Pancreas (tissue), 10 donors: ENCODE measurements around the gene TMEM237. TPM values are rescaled to one million over a fixed set of nuclear protein-coding genes. Genes with fewer than 3 reads are reported as not detected.

ENCODE experiments used
- ATAC-seq, 4 donors: fragments of 200-7000 bp; cut with Tn5 transposase; one replicate each; pipeline versions ENCODE4 v1.8.0 to v1.9.1; 2020; ENCODE audit warnings: mild to moderate bottlenecking in 4 of 4, moderate library complexity in 4 of 4
- DNase-seq, 6 donors: peaks; one replicate each; pipeline ENCODE4 v3.0.0-alpha.2; 2020
- FAIRE-seq: peaks from 2 replicates; lab custom pipeline; 2012; peaks lifted over from hg19 to GRCh38; lab: Jason Lieb, UNC
- H3K27ac ChIP-seq, 4 donors: fragments of 200-600 bp; sonication (generic); 1 replicate in 3 of 4; 2 replicates in 1 of 4; pipeline versions ENCODE4 v1.5.0 to v1.8.0; 2020
- H3K27me3 ChIP-seq, 4 donors: fragments of 200-600 bp; one replicate each; pipeline ENCODE4 v1.8.0; 2021
- H3K36me3 ChIP-seq, 3 donors: fragments of 200-600 bp; sonication (generic) in 1 of 3; one replicate each; pipeline versions ENCODE4 v1.5.0 to v1.8.0; 2020 to 2021
- H3K4me1 ChIP-seq, 3 donors: fragments of 200-600 bp; one replicate each; pipeline ENCODE4 v1.8.0; 2021
- H3K4me3 ChIP-seq, 4 donors: fragments of 200-600 bp; sonication (generic) in 2 of 4; one replicate each; pipeline versions ENCODE4 v1.5.0 to v1.8.0; 2020 to 2021
- H3K9me3 ChIP-seq, 4 donors: fragments of 200-600 bp; one replicate each; pipeline ENCODE4 v1.8.0; 2021
- WGBS, 2 donors: extraction: QIAGEN DNeasy Blood & Tissue Kit; methylation state at CpG; one replicate each; pipeline ENCODE4 v1.1.7; 2013; 5-methylcytosine and 5-hydroxymethylcytosine counted together
- intact Hi-C, 3 donors: fragments of 100-400 bp; cut with DNase I; formaldehyde crosslinking; loops; one replicate each; pipeline versions ENCODE4 v1.11.1 to v1.14.2; 2022
- polyA plus RNA-seq, 2 donors: library from polyadenylated mRNA; stranded (reverse); fragments of 200-250 nt; gene quantifications; one replicate each; pipeline ENCODE4 v1.2.3, GENCODE V29; 2013
- total RNA-seq, 6 donors: library from RNA; stranded (reverse); fragmentation: NEBNext Ultra II Directional in 4 of 6; extraction: Animal tissue kit (Norgen Biotek cat#: 25700) in 4 of 6; gene quantifications; one replicate each; pipeline versions ENCODE4 v1.2.1 to v1.2.4, GENCODE V29; 2021 to 2023
- TF ChIP-seq, protein P1 (sequence below), 4 donors: fragments of 200-600 bp; sonication (generic) in 3 of 4; IDR thresholded peaks; one replicate each; pipeline versions ENCODE4 v1.5.0 to v1.8.0; 2021; ENCODE audit warnings: antibody characterized with exemption in 4 of 4
- donor health status: healthy with polysubstance abuse.
- donor health status: DM: no; HTN: no; CAD: no; lungs with moderate emphysema.
- donor health status: DM: no; HTN: no; CAD: no.
- donor health status: control.
- donor health status: control.
- donor health status: Bipolar disorder and iron deficiency.
- donor health status: DM: yes; HTN: yes; CAD: no.
- donor health status: DM: no; HTN: no; CAD: no.
- donor health status: DM: no; HTN: no; CAD: no.
- donor health status: DM: yes; HTN: yes; CAD: no.

Gene TMEM237
- total and polyA plus RNA-seq, 8 donors, result 3.0 to 9.6 (median 4.9) TPM

DNA sequence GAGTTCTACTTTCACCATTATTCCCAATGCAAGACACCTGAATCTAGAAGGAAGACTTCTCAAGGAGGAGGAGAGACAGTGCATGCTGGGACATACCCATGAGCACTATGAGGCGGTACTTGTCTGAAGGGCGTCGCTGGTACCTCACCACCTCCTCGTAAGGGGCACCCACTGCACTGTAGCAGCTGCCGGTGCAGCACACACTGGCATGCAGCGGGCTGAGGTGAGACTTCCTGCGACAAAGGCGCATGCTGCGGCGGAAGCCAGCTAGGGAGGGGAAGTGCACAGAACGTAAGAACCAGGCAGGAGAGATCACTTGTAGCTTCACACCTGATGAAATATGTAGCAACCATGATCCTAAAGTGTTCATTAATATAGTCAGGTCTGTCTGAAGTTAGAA is 12.8 kb upstream of the TMEM237 start:
- no peak for FAIRE-seq
- no peak for ATAC-seq
- Histone ChIP-seq H3K4me3 (no peak overlapping the region), H3K36me3 (no peaks in the 10 kb centered on the region), H3K4me1 (no peaks in the 10 kb centered on the region), H3K27ac (no peak overlapping the region), H3K9me3 (no peaks in the 10 kb centered on the region), H3K27me3 (no peaks in the 10 kb centered on the region)
- intact Hi-C loops, result no loop called here
- TF ChIP-seq, protein P1, sequence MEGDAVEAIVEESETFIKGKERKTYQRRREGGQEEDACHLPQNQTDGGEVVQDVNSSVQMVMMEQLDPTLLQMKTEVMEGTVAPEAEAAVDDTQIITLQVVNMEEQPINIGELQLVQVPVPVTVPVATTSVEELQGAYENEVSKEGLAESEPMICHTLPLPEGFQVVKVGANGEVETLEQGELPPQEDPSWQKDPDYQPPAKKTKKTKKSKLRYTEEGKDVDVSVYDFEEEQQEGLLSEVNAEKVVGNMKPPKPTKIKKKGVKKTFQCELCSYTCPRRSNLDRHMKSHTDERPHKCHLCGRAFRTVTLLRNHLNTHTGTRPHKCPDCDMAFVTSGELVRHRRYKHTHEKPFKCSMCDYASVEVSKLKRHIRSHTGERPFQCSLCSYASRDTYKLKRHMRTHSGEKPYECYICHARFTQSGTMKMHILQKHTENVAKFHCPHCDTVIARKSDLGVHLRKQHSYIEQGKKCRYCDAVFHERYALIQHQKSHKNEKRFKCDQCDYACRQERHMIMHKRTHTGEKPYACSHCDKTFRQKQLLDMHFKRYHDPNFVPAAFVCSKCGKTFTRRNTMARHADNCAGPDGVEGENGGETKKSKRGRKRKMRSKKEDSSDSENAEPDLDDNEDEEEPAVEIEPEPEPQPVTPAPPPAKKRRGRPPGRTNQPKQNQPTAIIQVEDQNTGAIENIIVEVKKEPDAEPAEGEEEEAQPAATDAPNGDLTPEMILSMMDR (IDR thresholded peaks at IDR 0.05), result no peak
- WGBS, 2 donors, result 88% methylated on average over 11 of the region's 11 CpGs
- DNase-seq, result no peak

DNA sequence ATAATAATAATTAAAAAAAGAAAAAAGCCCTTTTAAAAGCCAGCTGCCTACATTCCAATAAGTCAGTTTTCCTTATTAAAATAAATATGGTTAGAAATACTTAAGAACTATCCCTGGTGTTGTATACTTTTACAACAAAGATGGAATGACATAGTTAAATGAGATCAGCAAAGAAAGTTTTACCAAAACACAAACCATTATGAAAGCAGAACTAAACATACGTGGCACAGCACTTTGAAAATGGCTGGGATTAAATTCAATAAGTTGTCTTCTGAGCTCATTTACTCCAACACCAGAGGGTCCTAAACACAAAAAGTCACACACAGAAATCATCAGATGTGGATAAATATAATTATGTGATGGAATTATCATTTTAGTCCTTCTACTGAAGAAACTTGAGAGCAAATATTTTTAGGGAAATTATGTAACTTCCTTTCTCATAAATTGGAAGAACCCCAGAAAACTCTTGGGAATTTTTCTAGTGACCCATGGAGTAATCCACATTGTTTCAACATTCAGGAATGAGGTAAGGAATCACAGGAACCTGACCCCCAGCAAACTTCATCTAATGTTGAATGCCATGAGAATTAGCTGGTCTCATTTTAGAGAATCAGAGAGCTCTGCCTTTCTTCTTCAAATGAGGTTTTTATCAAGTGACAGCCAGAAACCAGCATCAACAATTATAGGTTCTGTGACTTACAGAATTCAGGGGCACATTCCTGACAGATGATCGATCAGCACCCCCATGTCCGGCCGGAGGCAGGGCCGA is 11.5 kb upstream of the TMEM237 start:
- no peaks in the 10 kb centered on the region for H3K9me3 ChIP-seq
- TF ChIP-seq, protein P1 (IDR thresholded peaks at IDR 0.05), result no peak
- H3K27ac ChIP-seq, result no peak overlapping the region
- FAIRE-seq, result no peak
- H3K4me3 ChIP-seq, result no peak overlapping the region
- H3K4me1 ChIP-seq, result no peaks in the 10 kb centered on the region
- intact Hi-C loops, result no loop called here
- 75 to 82% methylated on average over 5 of the region's 5 CpGs for WGBS, 2 donors
- no peak for DNase-seq
- no peak for ATAC-seq
- H3K36me3 ChIP-seq, result no peaks in the 10 kb centered on the region
- H3K27me3 ChIP-seq, result no peaks in the 10 kb centered on the region

DNA sequence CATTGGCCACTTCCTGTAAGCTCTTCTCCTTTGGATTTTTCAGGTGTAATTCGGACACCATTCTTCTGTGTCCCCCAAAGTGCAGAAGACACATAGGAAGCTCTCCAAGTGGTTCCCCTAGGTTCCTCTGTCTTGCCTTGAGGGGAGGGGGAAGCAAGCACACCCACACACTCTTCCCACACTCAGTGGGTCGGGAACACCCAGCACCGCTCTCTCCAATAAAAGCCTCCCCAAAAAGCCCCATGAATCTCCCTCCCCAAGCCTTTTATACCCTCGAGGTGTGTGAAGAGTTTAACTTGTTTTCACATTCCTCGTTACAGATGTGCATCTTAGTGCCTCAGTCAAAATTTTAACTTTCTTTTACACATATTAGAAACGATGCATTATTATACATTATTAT is 9.9 kb upstream of the TMEM237 start:
- H3K9me3 ChIP-seq, result no peaks in the 10 kb centered on the region
- no peaks in the 10 kb centered on the region for H3K27me3 ChIP-seq
- DNase-seq, result no peak
- ATAC-seq, result no peak
- TF ChIP-seq, protein P1 (IDR thresholded peaks at IDR 0.05), result no peak
- H3K4me3 ChIP-seq, result no peak overlapping the region
- 57 to 71% methylated on average over 6 of the region's 6 CpGs for WGBS, 2 donors
- H3K4me1 ChIP-seq, result no peaks in the 10 kb centered on the region
- no peak overlapping the region for H3K27ac ChIP-seq
- intact Hi-C loops, result no loop called here
- no peak for FAIRE-seq
- H3K36me3 ChIP-seq, result no peaks in the 10 kb centered on the region

DNA sequence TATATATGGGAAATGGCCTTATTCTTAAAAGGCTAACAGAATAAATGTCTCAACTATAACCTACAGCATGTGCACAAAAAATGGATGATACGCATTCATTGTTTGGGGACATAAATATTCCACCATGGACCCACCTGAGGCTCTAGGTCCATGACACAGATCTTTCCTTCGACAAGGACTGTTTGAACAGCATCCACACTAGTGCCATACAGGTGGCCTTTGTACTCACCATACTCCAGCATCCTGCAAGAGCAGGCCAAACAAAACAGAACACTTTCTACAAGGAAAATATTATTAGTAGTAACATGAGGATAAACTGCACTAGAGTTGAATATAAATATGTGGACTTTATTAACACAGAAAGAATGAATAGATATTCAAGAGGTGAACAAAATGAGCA is 6.1 kb upstream of the TMEM237 start:
- intact Hi-C loops, result no loop called here
- FAIRE-seq (no peak), DNase-seq (no peak), ATAC-seq (no peak)
- Histone ChIP-seq H3K4me3 (no peak overlapping the region), H3K36me3 (no peaks in the 10 kb centered on the region), H3K27me3 (no peaks in the 10 kb centered on the region), H3K9me3 (no peaks in the 10 kb centered on the region), H3K4me1 (peaks cover 0 to 3% (median 0%) of the 10 kb centered on the region in 3 donors), H3K27ac (no peak overlapping the region)
- WGBS, 2 donors, result 71 to 78% methylated on average over 2 of the region's 2 CpGs
- TF ChIP-seq, protein P1 (IDR thresholded peaks at IDR 0.05), result no peak

DNA sequence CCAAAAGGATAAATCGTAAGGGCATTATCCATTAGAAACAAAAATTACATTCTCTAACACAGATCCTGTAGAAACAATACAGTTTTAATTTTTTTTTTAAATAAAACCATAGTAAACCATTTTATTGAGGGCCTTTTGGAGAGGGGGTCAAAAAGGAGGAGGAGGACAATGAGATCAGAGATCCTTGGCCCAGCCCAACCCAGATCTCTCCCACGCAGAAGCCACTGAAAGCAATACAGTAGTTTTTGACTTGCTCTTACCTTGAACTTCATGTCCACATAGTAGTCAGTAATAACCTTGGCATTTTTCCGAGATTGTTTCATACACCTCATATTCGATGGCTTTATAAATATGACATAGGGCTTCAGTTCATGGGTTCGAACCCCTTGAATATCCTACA is 4.1 kb upstream of the TMEM237 start:
- intact Hi-C loops, result no loop called here
- H3K9me3 ChIP-seq, result no peaks in the 10 kb centered on the region
- TF ChIP-seq, protein P1 (IDR thresholded peaks at IDR 0.05), result no peak
- peaks cover 0 to 8% (median 4%) of the 10 kb centered on the region in 3 donors for H3K4me1 ChIP-seq
- no peak overlapping the region for H3K4me3 ChIP-seq
- DNase-seq (no peak), ATAC-seq (no peak), FAIRE-seq (no peak)
- WGBS, 2 donors, result 62 to 70% methylated on average over 5 of the region's 5 CpGs
- H3K27ac ChIP-seq, result no peak overlapping the region
- no peaks in the 10 kb centered on the region for H3K27me3 ChIP-seq
- H3K36me3 ChIP-seq, result no peaks in the 10 kb centered on the region
